Naive thymus-derived CD4-positive, alpha-beta T cell (primary cell): ENCODE data around the gene PDGFD. TPM values are rescaled to one million over a fixed set of nuclear protein-coding genes. Genes with fewer than 3 reads are reported as not detected.

Experiments used
- ATAC-seq: fragments of 150-1000 bp; cut with Tn5 transposase; 2 replicates; pipeline ENCODE4 v1.10.0; 2021; ENCODE audit warnings: mild to moderate bottlenecking, moderate library complexity
- CTCF ChIA-PET: fragments of 350-600 bp; sonication (Branson Sonifier 250); formaldehyde crosslinking; loops from one replicate; lab custom pipeline; 2021; ENCODE audit warnings: antibody characterized with exemption; lab: Charles Lee
- POLR2A ChIA-PET: fragments of 350-600 bp; sonication (Branson Sonifier 250); formaldehyde crosslinking; loops from one replicate; lab custom pipeline; 2021; ENCODE audit warnings: antibody characterized with exemption, inconsistent platforms; lab: Charles Lee
- DNase-seq, 9 donors: peaks; one replicate each; pipeline versions ENCODE4 v3.0.0 to v3.0.0-alpha.2; 2020 to 2022; ENCODE audit warnings: mixed read lengths in 1 of 9
- H3K27ac ChIP-seq: one replicate; pipeline ENCODE4 v1.7.0; 2013; ENCODE audit warnings: mild to moderate bottlenecking, low read depth, low read length, moderate library complexity
- H3K27me3 ChIP-seq, 2 donors: one replicate each; pipeline ENCODE4 v1.7.0; 2013; ENCODE audit warnings: low read length in 2 of 2, mild to moderate bottlenecking in 2 of 2, moderate library complexity in 2 of 2; ENCODE audit not compliant: control insufficient read depth in 2 of 2, insufficient read depth in 2 of 2
- H3K36me3 ChIP-seq, 3 experiments: 1 replicate in 2 of 3; 2 replicates in 1 of 3; pipeline ENCODE4 v1.7.0; 2013; ENCODE audit warnings: low read length in 3 of 3, mild to moderate bottlenecking in 3 of 3, moderate library complexity in 1 of 3; ENCODE audit not compliant: insufficient read depth in 3 of 3, control insufficient read depth in 2 of 3
- H3K4me1 ChIP-seq, 2 donors: one replicate each; pipeline ENCODE4 v1.7.0; 2013; ENCODE audit warnings: low read length in 2 of 2, mild to moderate bottlenecking in 2 of 2, moderate library complexity in 1 of 2; ENCODE audit not compliant: control insufficient read depth in 2 of 2, insufficient read depth in 2 of 2
- H3K4me3 ChIP-seq: 2 replicates; pipeline ENCODE4 v1.7.0; 2013; ENCODE audit warnings: mild to moderate bottlenecking, low read length
- H3K9me3 ChIP-seq, 3 experiments: 1 replicate in 2 of 3; 2 replicates in 1 of 3; pipeline ENCODE4 v1.7.0; 2013; ENCODE audit warnings: low read length in 3 of 3; ENCODE audit not compliant: control insufficient read depth in 2 of 3
- H3K27ac Mint-ChIP-seq, 9 donors: one replicate each; pipeline ENCODE4 v1.8.0; 2020 to 2022; ENCODE audit warnings: mixed read lengths in 9 of 9, mild to moderate bottlenecking in 8 of 9, moderate library complexity in 5 of 9, inconsistent platforms in 2 of 9
- H3K27me3 Mint-ChIP-seq, 5 donors: one replicate each; pipeline ENCODE4 v1.8.0; 2021 to 2022; ENCODE audit warnings: mixed read lengths in 5 of 5, mild to moderate bottlenecking in 1 of 5
- H3K36me3 Mint-ChIP-seq, 5 donors: one replicate each; pipeline ENCODE4 v1.8.0; 2020 to 2022; ENCODE audit warnings: mixed read lengths in 5 of 5, mild to moderate bottlenecking in 3 of 5, inconsistent platforms in 1 of 5
- H3K4me1 Mint-ChIP-seq, 7 donors: one replicate each; pipeline ENCODE4 v1.8.0; 2020 to 2022; ENCODE audit warnings: mixed read lengths in 7 of 7, mild to moderate bottlenecking in 3 of 7, inconsistent platforms in 1 of 7
- H3K4me3 Mint-ChIP-seq, 10 donors: one replicate each; pipeline ENCODE4 v1.8.0; 2020 to 2022; ENCODE audit warnings: mild to moderate bottlenecking in 10 of 10, mixed read lengths in 10 of 10, moderate library complexity in 6 of 10, inconsistent platforms in 2 of 10
- H3K9me3 Mint-ChIP-seq, 11 donors: one replicate each; pipeline ENCODE4 v1.8.0; 2020 to 2022; ENCODE audit warnings: mixed read lengths in 11 of 11, mild to moderate bottlenecking in 4 of 11, inconsistent platforms in 1 of 11, moderate library complexity in 1 of 11
- intact Hi-C, 2 donors: fragments of 100-400 bp; cut with micrococcal nuclease; formaldehyde crosslinking; loops; one replicate each; pipeline ENCODE4 v1.15.1; 2023
- polyA plus RNA-seq, 2 donors: library from polyadenylated mRNA; unstranded; fragments of 300-500 nt; fragmentation: Illumina TruSeq; gene quantifications; one replicate each; pipeline ENCODE4 v1.2.3, GENCODE V29; 2021
- total RNA-seq, 6 experiments: library from RNA in 5 of 6; stranded (reverse) in 5 of 6; gene quantifications; 1 replicate in 5 of 6; 2 replicates in 1 of 6; pipeline ENCODE4 v1.2.3 and lab custom pipeline; 2021 to 2026

PDGFD gene
- total and polyA plus RNA-seq, 7 experiments from 2014 or later = 0.05 to 3.6 (median 0.26) TPM; not detected in 3

GRCh38 chr11:104159356-104159755 is 4.6 kb downstream of the PDGFD start:
- intact Hi-C loops = no loop called here
- peaks cover 0 to 5% (median 0%) of the 10 kb centered on the region in 11 donors for H3K9me3 Mint-ChIP-seq
- Histone ChIP-seq H3K4me3 (no peak overlapping the region), H3K4me1 (no peaks in the 10 kb centered on the region), H3K36me3 (no peaks in the 10 kb centered on the region), H3K9me3 (no peaks in the 10 kb centered on the region), H3K27ac (no peak overlapping the region), H3K27me3 (no peaks in the 10 kb centered on the region)
- H3K36me3 Mint-ChIP-seq = no peaks in the 10 kb centered on the region
- ChIA-PET CTCF (no interaction called here), POLR2A (interaction anchor here (0.7 kb wide), 1 partner anchor 788 kb away, joined by 3 read pairs; no protein-coding TSS in a partner anchor)
- DNase-seq (no peak), ATAC-seq (no peak)
- peaks cover 0 to 13% (median 5%) of the 10 kb centered on the region in 7 donors for H3K4me1 Mint-ChIP-seq
- no peak overlapping the region for H3K27ac Mint-ChIP-seq
- peaks cover 7 to 26% (median 23%) of the 10 kb centered on the region in 5 donors for H3K27me3 Mint-ChIP-seq
- H3K4me3 Mint-ChIP-seq = no peak overlapping the region

- Mint-ChIP-seq H3K4me3 (no peak overlapping the region), H3K27ac (no peak overlapping the region), H3K4me1 (peaks cover 0 to 7% (median 0%) of the 10 kb centered on the region in 7 donors), H3K27me3 (peaks cover 0 to 3% (median 0%) of the 10 kb centered on the region in 5 donors), H3K9me3 (no peaks in the 10 kb centered on the region), H3K36me3 (no peaks in the 10 kb centered on the region)
- Histone ChIP-seq H3K27me3 (no peaks in the 10 kb centered on the region), H3K36me3 (no peaks in the 10 kb centered on the region), H3K9me3 (no peaks in the 10 kb centered on the region), H3K27ac (no peak overlapping the region), H3K4me3 (no peak overlapping the region), H3K4me1 (no peaks in the 10 kb centered on the region)
- ATAC-seq (no peak), DNase-seq (no peak)
- intact Hi-C loops = no loop called here
- ChIA-PET CTCF (no interaction called here), POLR2A (no interaction called here)
These were observed 8.6 kb downstream of the PDGFD start for GRCh38 chr11:104155375-104155774.

GRCh38 chr11:104154296-104154695 is 9.7 kb downstream of the PDGFD start:
- intact Hi-C loops = no loop called here
- H3K36me3 Mint-ChIP-seq = no peaks in the 10 kb centered on the region
- no peaks in the 10 kb centered on the region for H3K27me3 Mint-ChIP-seq
- POLR2A ChIA-PET = no interaction called here
- no peaks in the 10 kb centered on the region for H3K36me3 ChIP-seq
- no peak overlapping the region for H3K4me3 Mint-ChIP-seq
- H3K4me1 ChIP-seq = no peaks in the 10 kb centered on the region
- CTCF ChIA-PET = no interaction called here
- no peak for DNase-seq
- H3K4me1 Mint-ChIP-seq = peaks cover 0 to 7% (median 0%) of the 10 kb centered on the region in 7 donors
- no peaks in the 10 kb centered on the region for H3K9me3 ChIP-seq
- H3K27me3 ChIP-seq = no peaks in the 10 kb centered on the region
- no peak for ATAC-seq
- H3K4me3 ChIP-seq = no peak overlapping the region
- no peaks in the 10 kb centered on the region for H3K9me3 Mint-ChIP-seq
- no peak overlapping the region for H3K27ac ChIP-seq
- no peak overlapping the region for H3K27ac Mint-ChIP-seq

GRCh38 chr11:104152941-104153505 is 10.9 kb downstream of the PDGFD start:
- intact Hi-C loops = no loop called here
- Mint-ChIP-seq H3K4me1 (peaks cover 0 to 7% (median 0%) of the 10 kb centered on the region in 7 donors), H3K27me3 (no peaks in the 10 kb centered on the region), H3K9me3 (no peaks in the 10 kb centered on the region), H3K4me3 (no peak overlapping the region), H3K36me3 (no peaks in the 10 kb centered on the region), H3K27ac (no peak overlapping the region)
- H3K4me1 ChIP-seq = no peaks in the 10 kb centered on the region
- H3K27ac ChIP-seq = no peak overlapping the region
- DNase-seq (no peak), ATAC-seq (peak; percentile 65)
- no peaks in the 10 kb centered on the region for H3K36me3 ChIP-seq
- H3K4me3 ChIP-seq = no peak overlapping the region
- CTCF ChIA-PET = interaction anchor here (0.6 kb wide), 1 partner anchor 1003 kb away, joined by 3 read pairs; no protein-coding TSS in a partner anchor
- H3K27me3 ChIP-seq = no peaks in the 10 kb centered on the region
- POLR2A ChIA-PET = no interaction called here
- H3K9me3 ChIP-seq = no peaks in the 10 kb centered on the region

GRCh38 chr11:104151404-104152204 is 12.3 kb downstream of the PDGFD start:
- Mint-ChIP-seq H3K27me3 (no peaks in the 10 kb centered on the region), H3K36me3 (no peaks in the 10 kb centered on the region), H3K9me3 (no peaks in the 10 kb centered on the region), H3K27ac (no peak overlapping the region), H3K4me3 (no peak overlapping the region), H3K4me1 (peaks cover 0 to 7% (median 0%) of the 10 kb centered on the region in 7 donors)
- no peaks in the 10 kb centered on the region for H3K27me3 ChIP-seq
- no peaks in the 10 kb centered on the region for H3K36me3 ChIP-seq
- DNase-seq = no peak
- POLR2A ChIA-PET = no interaction called here
- no peaks in the 10 kb centered on the region for H3K9me3 ChIP-seq
- no peak for ATAC-seq
- CTCF ChIA-PET = no interaction called here
- no peaks in the 10 kb centered on the region for H3K4me1 ChIP-seq
- intact Hi-C loops = loop anchor here in 1 of 2 donors (1.0 kb wide), 1 partner anchor 469 kb away; no protein-coding TSS in a partner anchor
- H3K4me3 ChIP-seq = no peak overlapping the region
- H3K27ac ChIP-seq = no peak overlapping the region

- Histone ChIP-seq H3K4me1 (no peaks in the 10 kb centered on the region), H3K27me3 (no peaks in the 10 kb centered on the region), H3K9me3 (no peaks in the 10 kb centered on the region), H3K36me3 (no peaks in the 10 kb centered on the region), H3K27ac (no peak overlapping the region), H3K4me3 (no peak overlapping the region)
- ATAC-seq (no peak), DNase-seq (no peak)
- H3K4me1 Mint-ChIP-seq = peaks cover 0 to 7% (median 0%) of the 10 kb centered on the region in 7 donors
- ChIA-PET POLR2A (no interaction called here), CTCF (no interaction called here)
- no peak overlapping the region for H3K27ac Mint-ChIP-seq
- H3K4me3 Mint-ChIP-seq = no peak overlapping the region
- intact Hi-C loops = no loop called here
- no peaks in the 10 kb centered on the region for H3K36me3 Mint-ChIP-seq
- no peaks in the 10 kb centered on the region for H3K9me3 Mint-ChIP-seq
- no peaks in the 10 kb centered on the region for H3K27me3 Mint-ChIP-seq
These were observed 15.2 kb downstream of the PDGFD start for GRCh38 chr11:104148706-104149105.
